Vagina (tissue), 2 donors: ENCODE data around the gene ATOH8.

ENCODE experiments used
- CTCF ChIP-seq, 3 experiments: fragments of 450-650 bp in 2 of 3; fragments of 200-600 bp in 1 of 3; sonication (generic) in 1 of 3; IDR thresholded peaks; one replicate each; pipeline ENCODE4 v1.5.1; 2017 to 2019; ENCODE audit warnings: antibody characterized with exemption in 3 of 3, mild to moderate bottlenecking in 2 of 3, moderate library complexity in 2 of 3
- POLR2A ChIP-seq, 2 donors: fragments of 450-650 bp; IDR thresholded peaks; one replicate each; pipeline ENCODE4 v1.6.1; 2017; ENCODE audit warnings: antibody characterized with exemption in 2 of 2, mild to moderate bottlenecking in 2 of 2, moderate library complexity in 2 of 2
- POLR2AphosphoS5 ChIP-seq, 2 donors: sonication (generic); formaldehyde crosslinking; IDR thresholded peaks; one replicate each; pipeline ENCODE4 v1.9.0; 2017; ENCODE audit warnings: antibody characterized with exemption in 2 of 2, mild to moderate bottlenecking in 2 of 2, low read depth in 1 of 2; ENCODE audit not compliant: insufficient read depth in 1 of 2

- TF ChIP-seq POLR2A (IDR thresholded peaks at IDR 0.05) (no peak), CTCF (IDR thresholded peaks at IDR 0.05) (no peak), POLR2AphosphoS5 (IDR thresholded peaks at IDR 0.05; ENCODE audit: insufficient read depth in 1 of 2, low read depth in 1 of 2) (no peak)
These were observed 18.7 kb upstream of the ATOH8 start for GRCh38 chr2:85734942-85735608.
